ENCODE data around the gene AFP.
"Not testable (repeated sequence)": the region's sequence is repeated elsewhere in the genome, so short reads cannot be mapped to it uniquely, and the experiment has no call there.

The AFP gene

DNA sequence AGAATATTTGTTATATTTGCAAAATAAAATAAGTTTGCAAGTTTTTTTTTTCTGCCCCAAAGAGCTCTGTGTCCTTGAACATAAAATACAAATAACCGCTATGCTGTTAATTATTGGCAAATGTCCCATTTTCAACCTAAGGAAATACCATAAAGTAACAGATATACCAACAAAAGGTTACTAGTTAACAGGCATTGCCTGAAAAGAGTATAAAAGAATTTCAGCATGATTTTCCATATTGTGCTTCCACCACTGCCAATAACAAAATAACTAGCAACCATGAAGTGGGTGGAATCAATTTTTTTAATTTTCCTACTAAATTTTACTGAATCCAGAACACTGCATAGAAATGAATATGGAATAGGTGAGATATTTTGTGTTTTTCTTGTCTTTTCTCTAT, at the start of gene AFP:
AFP (plus strand) TSS at position 238 of the 400 bp plus-strand sequence; CDS start at position 280, 42 bp downstream.
- no peaks in the 10 kb centered on the region for H3K4me1 Mint-ChIP-seq (ENCODE audit: low read depth)
- no peak within 1 kb of the TSS for H3K4me3 Mint-ChIP-seq
- H3K27ac Mint-ChIP-seq: no peak within 1 kb of the TSS
- no peaks in the 10 kb centered on the region for H3K9me3 Mint-ChIP-seq
- no peaks in the 10 kb centered on the region for H3K27me3 Mint-ChIP-seq
- H3K36me3 Mint-ChIP-seq (ENCODE audit: low read depth): no peaks in the 10 kb centered on the region
- intact Hi-C loops (cut with micrococcal nuclease): no loop called here

DNA sequence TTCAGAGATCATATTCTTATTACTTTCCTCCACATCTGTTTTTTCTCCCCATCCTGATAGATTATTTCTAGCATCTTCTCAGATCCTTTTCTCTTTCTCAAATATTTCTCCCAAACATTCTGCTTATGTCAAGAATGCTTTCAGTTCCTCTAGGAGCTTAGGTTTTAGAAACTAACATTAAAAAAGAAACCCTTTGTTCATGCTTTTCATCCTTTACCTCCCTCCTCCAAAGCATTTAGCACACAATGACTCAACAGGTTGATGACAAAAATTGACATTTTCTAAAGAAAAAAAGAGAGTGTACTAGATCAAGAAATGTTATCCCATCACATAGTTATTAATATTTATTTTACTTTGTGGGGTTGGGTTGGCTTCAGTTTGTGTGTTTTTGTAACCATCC, 48.5 kb upstream of the AFP start:
- Mint-ChIP-seq H3K27ac (no peak overlapping the region), H3K4me3 (no peak overlapping the region), H3K9me3 (peaks cover 15% of the 10 kb centered on the region), H3K4me1 (ENCODE audit: low read depth) (no peaks in the 10 kb centered on the region), H3K27me3 (no peaks in the 10 kb centered on the region), H3K36me3 (ENCODE audit: low read depth) (no peaks in the 10 kb centered on the region)
- intact Hi-C loops (cut with micrococcal nuclease): no loop called here

DNA sequence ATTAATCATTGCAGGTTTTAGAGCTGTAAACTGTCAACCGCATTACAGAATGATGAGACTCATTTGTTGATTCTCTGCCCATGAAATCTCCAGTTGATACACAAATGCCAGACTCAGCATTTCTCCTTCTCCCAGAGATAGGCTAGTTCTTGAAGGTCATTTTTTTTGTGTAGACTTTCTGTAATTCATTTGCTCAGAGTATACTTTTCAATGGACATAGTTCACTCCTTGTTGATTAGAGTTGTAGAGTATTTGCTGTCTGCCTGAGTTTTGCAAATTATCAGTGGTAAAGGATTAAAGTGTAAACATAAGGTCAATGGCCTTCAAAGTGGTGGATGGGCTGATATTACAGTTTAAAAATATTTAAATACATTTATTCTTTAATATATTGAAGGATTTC, 47.1 kb upstream of the AFP start:
- Mint-ChIP-seq H3K27me3 (no peaks in the 10 kb centered on the region), H3K27ac (no peak overlapping the region), H3K9me3 (peaks cover 15% of the 10 kb centered on the region), H3K4me1 (ENCODE audit: low read depth) (no peaks in the 10 kb centered on the region), H3K4me3 (no peak overlapping the region), H3K36me3 (ENCODE audit: low read depth) (no peaks in the 10 kb centered on the region)
- intact Hi-C loops (cut with micrococcal nuclease): no loop called here

DNA sequence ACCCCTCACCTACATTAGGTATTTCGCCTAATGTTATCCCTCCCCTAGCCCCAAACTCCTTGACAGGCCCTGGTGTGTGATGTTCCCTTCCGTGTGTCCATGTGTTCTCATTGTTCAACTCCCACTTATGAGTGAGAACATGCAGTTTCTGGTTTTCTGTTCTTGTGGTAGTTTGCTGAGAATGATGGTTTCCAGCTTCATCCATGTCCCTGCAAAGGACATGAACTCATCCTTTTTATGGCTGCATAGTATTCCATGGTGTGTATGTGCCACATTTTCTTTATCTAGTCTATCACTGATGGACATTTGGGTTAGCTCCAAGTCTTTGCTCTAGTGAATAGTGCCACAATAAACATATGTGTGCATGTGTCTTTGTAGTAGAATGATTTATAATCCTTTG, 46.4 kb upstream of the AFP start:
- H3K27ac Mint-ChIP-seq; H3K36me3 Mint-ChIP-seq (ENCODE audit: low read depth); H3K4me1 Mint-ChIP-seq (ENCODE audit: low read depth); H3K27me3 Mint-ChIP-seq; H3K4me3 Mint-ChIP-seq; intact Hi-C loops (cut with micrococcal nuclease): not testable (repeated sequence)
- H3K9me3 Mint-ChIP-seq: peaks cover 15% of the 10 kb centered on the region

DNA sequence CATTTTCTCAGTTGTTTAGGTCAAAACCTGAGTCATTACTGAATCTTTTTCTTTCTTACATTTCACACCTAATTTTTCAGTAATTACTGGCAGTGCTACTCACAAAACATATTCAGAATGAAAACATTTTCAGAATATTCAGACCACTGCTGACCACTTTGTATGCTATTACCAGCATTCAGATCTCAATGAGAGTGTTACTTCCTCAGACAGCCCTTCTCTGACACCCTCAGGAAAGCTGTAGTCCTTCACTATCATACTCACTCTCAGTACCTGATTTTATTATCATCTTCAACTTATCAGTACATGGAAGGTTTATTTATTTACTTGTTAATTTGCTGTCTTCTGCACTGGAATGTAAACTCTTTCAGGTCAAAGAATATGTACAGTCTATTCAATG, 44.2 kb upstream of the AFP start:
- H3K4me3 Mint-ChIP-seq: no peak overlapping the region
- peaks cover 5% of the 10 kb centered on the region for H3K9me3 Mint-ChIP-seq
- H3K4me1 Mint-ChIP-seq (ENCODE audit: low read depth): no peaks in the 10 kb centered on the region
- no peak overlapping the region for H3K27ac Mint-ChIP-seq
- no peaks in the 10 kb centered on the region for H3K27me3 Mint-ChIP-seq
- intact Hi-C loops (cut with micrococcal nuclease): no loop called here
- H3K36me3 Mint-ChIP-seq (ENCODE audit: low read depth): no peaks in the 10 kb centered on the region

DNA sequence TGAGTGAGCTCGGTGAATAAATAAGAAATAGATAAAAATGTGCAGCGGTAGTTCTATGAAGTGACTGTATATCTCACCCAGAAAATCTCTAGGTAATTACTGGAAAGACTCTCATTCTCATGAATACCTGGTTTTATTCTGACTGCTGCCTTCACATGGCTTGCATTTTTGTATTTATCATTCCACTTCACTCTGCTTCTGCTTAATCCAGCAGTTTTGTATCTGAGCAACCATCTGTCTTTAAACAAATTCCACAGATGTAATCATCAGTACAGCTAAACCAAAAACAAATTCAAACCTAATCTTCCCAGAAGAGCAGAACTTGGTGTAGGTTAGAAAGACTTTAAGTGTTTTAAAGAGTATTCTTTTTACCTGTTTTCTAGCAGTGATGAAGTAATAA, 43.1 kb upstream of the AFP start:
- no peak overlapping the region for H3K27ac Mint-ChIP-seq
- H3K4me3 Mint-ChIP-seq: no peak overlapping the region
- intact Hi-C loops (cut with micrococcal nuclease): no loop called here
- no peaks in the 10 kb centered on the region for H3K27me3 Mint-ChIP-seq
- peaks cover 5% of the 10 kb centered on the region for H3K9me3 Mint-ChIP-seq
- H3K4me1 Mint-ChIP-seq (ENCODE audit: low read depth): no peaks in the 10 kb centered on the region
- no peaks in the 10 kb centered on the region for H3K36me3 Mint-ChIP-seq (ENCODE audit: low read depth)

DNA sequence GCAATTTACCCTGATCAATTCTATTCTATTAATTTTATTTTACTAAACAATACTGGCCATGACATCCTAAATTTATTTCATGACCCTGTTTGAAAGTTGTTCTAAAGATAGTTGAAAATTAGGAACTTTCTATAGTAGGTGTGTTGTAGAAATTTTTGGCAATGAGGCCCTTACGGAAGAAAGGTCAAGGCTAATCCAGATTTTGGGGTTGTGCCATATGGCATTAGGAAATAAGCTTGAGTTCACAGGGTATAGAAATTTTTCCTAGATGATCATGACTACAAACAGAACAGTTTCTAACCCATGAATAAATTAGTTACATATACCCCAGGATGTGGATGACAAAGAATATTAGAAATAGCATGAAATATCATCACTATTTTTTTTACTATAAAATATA, 39.7 kb upstream of the AFP start:
- no peaks in the 10 kb centered on the region for H3K4me1 Mint-ChIP-seq (ENCODE audit: low read depth)
- no peaks in the 10 kb centered on the region for H3K27me3 Mint-ChIP-seq
- no peak overlapping the region for H3K27ac Mint-ChIP-seq
- no peak overlapping the region for H3K4me3 Mint-ChIP-seq
- H3K36me3 Mint-ChIP-seq (ENCODE audit: low read depth): no peaks in the 10 kb centered on the region
- no peaks in the 10 kb centered on the region for H3K9me3 Mint-ChIP-seq
- intact Hi-C loops (cut with micrococcal nuclease): no loop called here

DNA sequence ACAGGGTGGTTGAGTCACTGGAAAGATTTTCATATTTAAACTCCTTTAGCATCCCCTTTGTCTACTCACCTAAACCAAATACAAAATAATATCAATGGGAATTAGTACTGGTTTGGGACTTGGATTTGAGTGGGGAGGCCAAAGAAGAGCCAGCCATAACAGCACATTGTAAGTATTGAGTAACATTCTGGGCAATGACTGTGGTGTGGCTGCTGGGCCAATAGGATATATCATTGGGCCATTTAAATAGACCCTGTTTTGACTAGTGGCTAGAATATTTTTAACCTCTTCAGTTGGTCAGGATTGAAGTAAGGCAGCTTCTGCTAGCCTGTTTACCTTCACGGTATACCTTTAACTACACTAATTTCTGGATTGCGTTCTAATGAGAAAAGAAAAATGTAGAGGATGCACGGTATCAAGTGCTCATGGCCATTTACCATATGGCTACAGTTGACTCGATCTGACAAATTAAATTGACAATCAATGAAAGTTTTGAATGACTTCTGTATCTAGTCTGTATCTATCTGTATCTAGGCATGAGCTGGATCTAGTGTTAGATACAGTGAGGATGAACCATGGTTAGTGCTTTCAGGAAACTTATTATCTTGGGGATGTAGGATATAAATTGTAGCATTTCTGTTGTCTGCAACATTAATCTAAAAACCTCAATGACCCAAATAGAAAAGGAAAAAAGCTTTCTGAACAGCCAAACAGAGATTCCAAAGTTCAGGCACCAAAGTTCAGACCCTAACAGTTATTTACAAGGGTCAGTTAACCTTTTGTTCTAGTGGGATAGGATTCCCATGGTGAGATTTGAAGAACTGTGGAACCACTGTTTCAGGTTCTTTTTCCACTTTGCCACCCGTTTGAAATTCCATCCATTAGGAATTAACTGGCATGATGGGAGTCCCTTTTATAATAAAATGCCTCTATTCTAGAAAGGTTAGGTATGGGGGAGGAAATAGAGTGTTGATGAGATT, 38.7 kb upstream of the AFP start:
- Mint-ChIP-seq H3K27me3 (no peaks in the 10 kb centered on the region), H3K27ac (no peak overlapping the region), H3K4me1 (ENCODE audit: low read depth) (no peaks in the 10 kb centered on the region), H3K4me3 (no peak overlapping the region), H3K36me3 (ENCODE audit: low read depth) (no peaks in the 10 kb centered on the region), H3K9me3 (no peaks in the 10 kb centered on the region)
- intact Hi-C loops (cut with micrococcal nuclease): no loop called here

DNA sequence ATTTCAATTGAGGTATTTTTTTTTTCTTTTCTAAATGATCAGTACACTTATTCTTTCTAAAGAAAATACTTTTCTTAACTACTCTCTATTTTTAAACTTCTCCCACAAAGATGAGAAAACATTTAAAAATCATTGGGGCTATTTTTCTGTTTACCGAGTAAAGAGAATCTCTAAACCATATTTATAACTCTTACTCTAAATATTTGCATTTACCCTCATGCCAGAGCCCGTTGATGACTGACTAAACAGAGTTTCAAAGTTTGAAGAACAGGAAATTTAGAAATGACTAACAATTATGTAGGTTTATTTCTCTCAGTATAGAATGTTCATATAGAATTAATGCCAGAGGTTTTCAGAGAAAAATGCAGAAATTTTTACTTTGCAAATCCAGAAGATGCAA, 34.6 kb upstream of the AFP start:
- H3K36me3 Mint-ChIP-seq (ENCODE audit: low read depth): no peaks in the 10 kb centered on the region
- H3K27me3 Mint-ChIP-seq: no peaks in the 10 kb centered on the region
- H3K4me3 Mint-ChIP-seq: no peak overlapping the region
- H3K27ac Mint-ChIP-seq: no peak overlapping the region
- no peaks in the 10 kb centered on the region for H3K4me1 Mint-ChIP-seq (ENCODE audit: low read depth)
- intact Hi-C loops (cut with micrococcal nuclease): no loop called here
- no peaks in the 10 kb centered on the region for H3K9me3 Mint-ChIP-seq

DNA sequence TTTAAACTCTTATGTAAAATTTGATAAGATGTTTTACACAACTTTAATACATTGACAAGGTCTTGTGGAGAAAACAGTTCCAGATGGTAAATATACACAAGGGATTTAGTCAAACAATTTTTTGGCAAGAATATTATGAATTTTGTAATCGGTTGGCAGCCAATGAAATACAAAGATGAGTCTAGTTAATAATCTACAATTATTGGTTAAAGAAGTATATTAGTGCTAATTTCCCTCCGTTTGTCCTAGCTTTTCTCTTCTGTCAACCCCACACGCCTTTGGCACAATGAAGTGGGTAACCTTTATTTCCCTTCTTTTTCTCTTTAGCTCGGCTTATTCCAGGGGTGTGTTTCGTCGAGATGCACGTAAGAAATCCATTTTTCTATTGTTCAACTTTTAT, 32.0 kb upstream of the AFP start, which contains the start of gene ALB:
ALB (plus strand) TSS at position 246 of the 400 bp plus-strand sequence; CDS start at position 287, 41 bp downstream.
- no peak within 1 kb of the TSS for H3K27ac Mint-ChIP-seq
- intact Hi-C loops (cut with micrococcal nuclease): no loop called here
- no peak within 1 kb of the TSS for H3K4me3 Mint-ChIP-seq
- no peaks in the 10 kb centered on the region for H3K9me3 Mint-ChIP-seq
- H3K27me3 Mint-ChIP-seq: no peaks in the 10 kb centered on the region
- H3K36me3 Mint-ChIP-seq (ENCODE audit: low read depth): no peaks in the 10 kb centered on the region
- no peaks in the 10 kb centered on the region for H3K4me1 Mint-ChIP-seq (ENCODE audit: low read depth)

DNA sequence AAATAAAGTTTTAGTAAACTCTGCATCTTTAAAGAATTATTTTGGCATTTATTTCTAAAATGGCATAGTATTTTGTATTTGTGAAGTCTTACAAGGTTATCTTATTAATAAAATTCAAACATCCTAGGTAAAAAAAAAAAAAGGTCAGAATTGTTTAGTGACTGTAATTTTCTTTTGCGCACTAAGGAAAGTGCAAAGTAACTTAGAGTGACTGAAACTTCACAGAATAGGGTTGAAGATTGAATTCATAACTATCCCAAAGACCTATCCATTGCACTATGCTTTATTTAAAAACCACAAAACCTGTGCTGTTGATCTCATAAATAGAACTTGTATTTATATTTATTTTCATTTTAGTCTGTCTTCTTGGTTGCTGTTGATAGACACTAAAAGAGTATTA, 31.6 kb upstream of the AFP start:
- intact Hi-C loops (cut with micrococcal nuclease): no loop called here
- Mint-ChIP-seq H3K27me3 (no peaks in the 10 kb centered on the region), H3K27ac (no peak overlapping the region), H3K4me1 (ENCODE audit: low read depth) (no peaks in the 10 kb centered on the region), H3K4me3 (no peak overlapping the region), H3K9me3 (no peaks in the 10 kb centered on the region), H3K36me3 (ENCODE audit: low read depth) (no peaks in the 10 kb centered on the region)

DNA sequence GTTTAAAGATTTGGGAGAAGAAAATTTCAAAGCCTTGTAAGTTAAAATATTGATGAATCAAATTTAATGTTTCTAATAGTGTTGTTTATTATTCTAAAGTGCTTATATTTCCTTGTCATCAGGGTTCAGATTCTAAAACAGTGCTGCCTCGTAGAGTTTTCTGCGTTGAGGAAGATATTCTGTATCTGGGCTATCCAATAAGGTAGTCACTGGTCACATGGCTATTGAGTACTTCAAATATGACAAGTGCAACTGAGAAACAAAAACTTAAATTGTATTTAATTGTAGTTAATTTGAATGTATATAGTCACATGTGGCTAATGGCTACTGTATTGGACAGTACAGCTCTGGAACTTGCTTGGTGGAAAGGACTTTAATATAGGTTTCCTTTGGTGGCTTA, 30.9 kb upstream of the AFP start:
- H3K9me3 Mint-ChIP-seq: no peaks in the 10 kb centered on the region
- intact Hi-C loops (cut with micrococcal nuclease): no loop called here
- no peak overlapping the region for H3K27ac Mint-ChIP-seq
- no peaks in the 10 kb centered on the region for H3K27me3 Mint-ChIP-seq
- no peaks in the 10 kb centered on the region for H3K4me1 Mint-ChIP-seq (ENCODE audit: low read depth)
- H3K4me3 Mint-ChIP-seq: no peak overlapping the region
- H3K36me3 Mint-ChIP-seq (ENCODE audit: low read depth): no peaks in the 10 kb centered on the region

DNA sequence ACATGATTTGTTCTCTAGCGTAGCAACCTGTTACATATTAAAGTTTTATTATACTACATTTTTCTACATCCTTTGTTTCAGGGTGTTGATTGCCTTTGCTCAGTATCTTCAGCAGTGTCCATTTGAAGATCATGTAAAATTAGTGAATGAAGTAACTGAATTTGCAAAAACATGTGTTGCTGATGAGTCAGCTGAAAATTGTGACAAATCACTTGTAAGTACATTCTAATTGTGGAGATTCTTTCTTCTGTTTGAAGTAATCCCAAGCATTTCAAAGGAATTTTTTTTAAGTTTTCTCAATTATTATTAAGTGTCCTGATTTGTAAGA, 29.5 kb upstream of the AFP start:
- no peak overlapping the region for H3K27ac Mint-ChIP-seq
- no peaks in the 10 kb centered on the region for H3K27me3 Mint-ChIP-seq
- no peaks in the 10 kb centered on the region for H3K4me1 Mint-ChIP-seq (ENCODE audit: low read depth)
- no peaks in the 10 kb centered on the region for H3K36me3 Mint-ChIP-seq (ENCODE audit: low read depth)
- no peak overlapping the region for H3K4me3 Mint-ChIP-seq
- intact Hi-C loops (cut with micrococcal nuclease): no loop called here
- H3K9me3 Mint-ChIP-seq: no peaks in the 10 kb centered on the region

DNA sequence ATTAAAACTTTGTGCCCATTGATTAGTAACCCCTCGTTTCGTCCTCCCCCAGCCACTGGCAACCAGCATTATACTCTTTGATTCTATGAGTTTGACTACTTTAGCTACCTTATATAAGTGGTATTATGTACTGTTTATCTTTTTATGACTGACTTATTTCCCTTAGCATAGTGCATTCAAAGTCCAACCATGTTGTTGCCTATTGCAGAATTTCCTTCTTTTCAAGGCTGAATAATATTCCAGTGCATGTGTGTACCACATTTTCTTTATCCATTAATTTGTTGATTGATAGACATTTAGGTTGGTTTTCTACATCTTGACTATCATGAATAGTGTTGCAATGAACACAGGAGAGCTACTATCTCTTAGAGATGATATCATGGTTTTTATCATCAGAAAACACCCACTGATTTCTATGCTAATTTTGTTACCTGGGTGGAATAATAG, 28.8 kb upstream of the AFP start:
- H3K9me3 Mint-ChIP-seq: no peaks in the 10 kb centered on the region
- no peaks in the 10 kb centered on the region for H3K27me3 Mint-ChIP-seq
- intact Hi-C loops (cut with micrococcal nuclease): no loop called here
- H3K4me1 Mint-ChIP-seq (ENCODE audit: low read depth): no peaks in the 10 kb centered on the region
- H3K36me3 Mint-ChIP-seq (ENCODE audit: low read depth): no peaks in the 10 kb centered on the region
- no peak overlapping the region for H3K27ac Mint-ChIP-seq
- no peak overlapping the region for H3K4me3 Mint-ChIP-seq
